Sigmoid colon (tissue), 4 donors: ENCODE results near the gene NOL3.

Experiments
- EP300 ChIP-seq, 4 donors: sonication (generic); formaldehyde crosslinking; IDR thresholded peaks; one replicate each; pipeline ENCODE4 v1.6.1; 2017; ENCODE audit warnings: antibody characterized with exemption in 4 of 4
- POLR2A ChIP-seq, 2 donors: fragments of 450-650 bp; IDR thresholded peaks; one replicate each; pipeline ENCODE4 v1.6.1; 2016; ENCODE audit warnings: antibody characterized with exemption in 2 of 2, mild to moderate bottlenecking in 2 of 2, moderate library complexity in 2 of 2
- TF ChIP-seq, protein P1 (sequence below), 4 experiments: fragments of 450-650 bp in 3 of 4; fragments of 200-600 bp in 1 of 4; IDR thresholded peaks; one replicate each; pipeline ENCODE4 v1.5.1; 2016 to 2019; ENCODE audit warnings: antibody characterized with exemption in 4 of 4, mild to moderate bottlenecking in 3 of 4, moderate library complexity in 2 of 4

DNA sequence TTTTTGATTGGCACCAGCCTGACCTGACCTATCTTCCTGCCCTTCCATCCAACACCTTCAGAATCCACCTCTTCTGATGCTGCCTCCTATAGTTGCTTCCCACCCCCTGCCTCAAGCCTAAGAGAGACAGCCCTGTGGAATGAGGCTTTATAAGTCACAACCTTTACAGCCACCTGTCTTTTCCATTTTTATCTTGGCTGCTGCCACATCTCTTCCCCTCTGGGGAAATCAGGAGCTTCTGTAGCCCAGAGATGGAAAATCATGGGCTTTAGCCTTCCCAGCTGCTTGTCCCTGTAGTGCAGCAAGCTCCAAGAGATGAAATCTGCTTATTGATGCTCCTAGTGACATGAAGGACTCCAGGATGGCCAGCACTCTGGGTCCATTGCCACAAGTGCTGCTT, 41.9 kb upstream of the NOL3 start:
- TF ChIP-seq, protein P1, sequence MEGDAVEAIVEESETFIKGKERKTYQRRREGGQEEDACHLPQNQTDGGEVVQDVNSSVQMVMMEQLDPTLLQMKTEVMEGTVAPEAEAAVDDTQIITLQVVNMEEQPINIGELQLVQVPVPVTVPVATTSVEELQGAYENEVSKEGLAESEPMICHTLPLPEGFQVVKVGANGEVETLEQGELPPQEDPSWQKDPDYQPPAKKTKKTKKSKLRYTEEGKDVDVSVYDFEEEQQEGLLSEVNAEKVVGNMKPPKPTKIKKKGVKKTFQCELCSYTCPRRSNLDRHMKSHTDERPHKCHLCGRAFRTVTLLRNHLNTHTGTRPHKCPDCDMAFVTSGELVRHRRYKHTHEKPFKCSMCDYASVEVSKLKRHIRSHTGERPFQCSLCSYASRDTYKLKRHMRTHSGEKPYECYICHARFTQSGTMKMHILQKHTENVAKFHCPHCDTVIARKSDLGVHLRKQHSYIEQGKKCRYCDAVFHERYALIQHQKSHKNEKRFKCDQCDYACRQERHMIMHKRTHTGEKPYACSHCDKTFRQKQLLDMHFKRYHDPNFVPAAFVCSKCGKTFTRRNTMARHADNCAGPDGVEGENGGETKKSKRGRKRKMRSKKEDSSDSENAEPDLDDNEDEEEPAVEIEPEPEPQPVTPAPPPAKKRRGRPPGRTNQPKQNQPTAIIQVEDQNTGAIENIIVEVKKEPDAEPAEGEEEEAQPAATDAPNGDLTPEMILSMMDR (IDR thresholded peaks at IDR 0.05), result no peak
- TF ChIP-seq EP300 (IDR thresholded peaks at IDR 0.05) (no peak), POLR2A (IDR thresholded peaks at IDR 0.05) (no peak)
